ENCODE data around the gene C6orf89.

The C6orf89 gene

GRCh38 chr6:36853325-36853724 lies 32.4 kb upstream of the C6orf89 start:
- DNase-seq = peak; percentile 82

DNA sequence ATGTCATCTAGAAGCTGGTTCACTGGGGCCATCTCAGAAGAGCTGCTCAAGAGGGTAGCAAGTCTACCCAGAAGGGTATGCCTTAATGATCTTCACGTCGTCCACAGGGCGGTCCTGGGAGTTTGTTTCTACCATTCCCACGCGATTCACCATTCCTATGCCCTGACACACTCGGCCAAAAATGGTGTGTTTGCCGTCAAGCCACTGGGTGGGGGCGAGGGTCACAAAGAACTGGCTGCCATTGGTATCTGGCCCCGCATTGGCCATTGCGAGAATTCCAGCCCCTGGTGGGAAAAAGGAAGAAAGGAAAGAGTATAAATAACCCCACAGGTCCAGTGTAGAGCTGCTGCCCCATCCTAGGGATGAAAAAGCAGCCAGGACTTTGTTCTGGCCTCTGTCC lies 30.0 kb upstream of the C6orf89 start:
- no peak for DNase-seq

- DNase-seq = no peak
These were observed 29.5 kb upstream of the C6orf89 start for GRCh38 chr6:36856277-36856676.

DNA sequence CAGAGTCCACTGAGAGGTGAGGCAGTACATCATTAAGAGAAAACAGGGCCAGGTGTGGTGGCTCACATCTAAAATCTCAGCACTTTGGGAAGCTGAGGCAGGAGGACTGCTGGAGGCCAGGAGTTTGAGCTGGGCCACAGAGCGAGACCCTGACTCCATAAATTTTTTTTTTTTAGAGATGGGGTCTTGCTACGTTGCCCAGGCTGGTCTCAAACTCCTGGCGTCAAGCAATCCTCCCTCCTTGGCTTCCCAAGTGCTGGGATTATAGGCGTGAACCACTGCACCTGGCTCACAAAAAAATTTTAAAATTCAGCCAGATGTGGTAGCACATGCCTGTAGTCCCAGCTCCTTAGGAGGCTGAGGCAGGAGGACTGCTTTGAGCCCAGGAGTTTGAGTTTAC lies 28.4 kb upstream of the C6orf89 start:
- no peak for DNase-seq

DNA sequence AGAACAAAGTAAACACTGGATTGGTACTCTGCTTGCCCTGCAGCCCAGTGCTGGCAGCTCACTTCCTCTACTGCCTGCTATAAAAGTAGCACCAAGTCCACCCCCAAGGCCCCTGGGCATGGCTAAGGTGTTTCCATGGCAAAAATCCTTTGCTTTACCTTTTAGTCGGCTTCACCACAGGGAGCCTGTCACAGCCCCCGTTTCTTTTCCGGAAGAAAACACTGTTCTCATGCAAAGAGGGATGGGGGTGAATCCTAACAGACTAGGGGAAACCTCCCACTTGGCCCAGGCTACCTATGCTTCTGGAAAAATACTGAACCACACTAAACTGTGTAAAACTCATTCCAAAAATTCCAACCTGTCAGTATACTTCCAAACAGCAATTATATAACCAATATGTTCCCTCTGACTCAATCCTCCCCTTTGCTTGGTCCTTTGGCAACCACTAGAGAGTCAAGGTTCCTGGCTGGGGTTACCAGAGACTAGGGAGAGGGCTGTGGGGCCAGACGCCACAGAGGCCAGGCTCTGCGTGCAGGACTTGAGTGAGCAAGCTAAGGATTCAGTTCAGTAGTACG lies 27.3 kb upstream of the C6orf89 start:
- DNase-seq = peak; percentile 89

- no peak for DNase-seq
These were observed 25.6 kb upstream of the C6orf89 start for GRCh38 chr6:36860126-36860525.

- DNase-seq = no peak
These were observed 23.4 kb upstream of the C6orf89 start for GRCh38 chr6:36862164-36862847.

DNA sequence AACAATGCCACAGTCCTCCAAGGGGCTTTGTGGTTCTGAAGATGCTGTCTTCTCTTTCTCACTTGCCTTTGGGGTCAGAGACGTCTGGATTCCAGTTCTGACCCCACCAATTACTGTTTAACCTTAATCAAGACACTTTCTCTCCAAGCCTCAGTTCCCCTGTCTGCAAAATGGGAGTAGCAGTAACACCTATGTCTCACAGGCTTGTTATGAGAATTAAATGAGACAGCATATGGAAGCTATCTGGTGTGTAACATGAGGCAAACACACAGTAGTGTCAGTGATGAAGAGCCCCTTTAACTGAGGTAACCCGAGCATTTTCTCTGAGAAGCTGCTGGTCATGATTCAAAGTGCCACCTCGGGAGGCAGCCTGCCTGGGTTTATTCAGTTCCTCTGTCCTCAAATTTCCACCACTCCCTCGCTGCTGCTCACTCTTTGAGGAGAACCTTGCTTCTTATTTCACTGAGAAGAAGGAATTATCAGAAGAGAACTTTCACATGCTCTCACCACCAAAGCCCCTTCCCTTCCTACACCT lies 22.8 kb upstream of the C6orf89 start:
- DNase-seq = no peak

DNA sequence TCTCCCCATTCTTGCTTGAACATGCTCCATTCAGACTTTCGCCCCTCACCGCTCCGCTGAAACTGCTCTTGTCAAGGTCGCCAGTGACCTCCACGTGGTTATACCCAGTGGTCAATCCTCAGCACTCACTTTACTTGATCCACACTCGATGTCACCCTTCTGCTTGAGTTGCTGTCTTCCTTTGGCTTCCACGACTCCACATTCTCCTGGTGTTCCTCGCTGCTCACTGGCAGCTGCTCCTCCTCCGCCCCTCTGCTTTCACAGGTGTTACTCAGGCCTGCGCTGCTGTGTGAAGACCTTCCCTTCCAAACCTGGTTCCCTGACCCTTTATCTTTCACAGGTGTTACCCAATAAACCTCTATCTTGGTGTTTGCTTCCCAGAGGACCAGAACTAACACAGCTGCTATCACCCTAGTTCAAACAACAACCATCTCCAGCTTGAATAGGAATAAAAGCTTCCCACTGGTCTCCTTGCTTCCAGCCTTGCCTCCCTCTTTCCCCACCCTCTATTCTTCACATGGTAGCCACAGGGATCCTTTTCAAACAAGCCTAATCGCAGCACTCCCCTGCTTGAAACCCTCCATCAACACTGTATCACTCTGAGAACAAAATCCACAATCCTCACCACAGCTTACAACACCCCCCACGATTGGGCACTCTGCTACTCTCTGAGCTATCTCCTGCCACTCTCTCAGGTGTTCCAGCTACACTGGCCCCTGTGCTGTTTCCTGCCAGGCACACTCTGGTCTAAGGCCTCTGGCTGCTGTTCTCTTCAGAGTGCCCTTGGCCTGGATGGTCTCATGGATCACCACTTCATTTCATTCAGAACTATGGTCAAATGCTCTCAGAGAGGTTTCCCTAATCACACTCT lies 21.8 kb upstream of the C6orf89 start:
- DNase-seq = no peak

DNA sequence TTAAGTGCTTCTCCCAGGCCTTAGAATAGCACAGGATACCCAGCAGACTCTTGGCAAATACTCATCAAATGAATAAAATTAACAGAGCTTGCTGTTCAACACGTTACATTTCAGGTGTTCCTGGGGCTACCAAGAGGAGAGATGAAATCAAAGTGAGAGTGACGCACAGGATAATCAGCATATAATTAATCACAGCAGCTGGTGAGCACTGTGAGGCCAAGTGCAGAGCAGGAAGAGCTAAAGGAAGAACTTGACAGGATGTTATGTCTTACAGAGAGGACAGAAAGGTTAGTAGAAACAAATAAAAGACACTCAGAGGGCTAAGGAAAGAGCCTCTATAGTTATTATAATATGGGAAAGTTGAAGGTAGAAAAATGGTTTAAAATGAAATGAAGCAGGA lies 19.9 kb upstream of the C6orf89 start:
- DNase-seq = no peak

DNA sequence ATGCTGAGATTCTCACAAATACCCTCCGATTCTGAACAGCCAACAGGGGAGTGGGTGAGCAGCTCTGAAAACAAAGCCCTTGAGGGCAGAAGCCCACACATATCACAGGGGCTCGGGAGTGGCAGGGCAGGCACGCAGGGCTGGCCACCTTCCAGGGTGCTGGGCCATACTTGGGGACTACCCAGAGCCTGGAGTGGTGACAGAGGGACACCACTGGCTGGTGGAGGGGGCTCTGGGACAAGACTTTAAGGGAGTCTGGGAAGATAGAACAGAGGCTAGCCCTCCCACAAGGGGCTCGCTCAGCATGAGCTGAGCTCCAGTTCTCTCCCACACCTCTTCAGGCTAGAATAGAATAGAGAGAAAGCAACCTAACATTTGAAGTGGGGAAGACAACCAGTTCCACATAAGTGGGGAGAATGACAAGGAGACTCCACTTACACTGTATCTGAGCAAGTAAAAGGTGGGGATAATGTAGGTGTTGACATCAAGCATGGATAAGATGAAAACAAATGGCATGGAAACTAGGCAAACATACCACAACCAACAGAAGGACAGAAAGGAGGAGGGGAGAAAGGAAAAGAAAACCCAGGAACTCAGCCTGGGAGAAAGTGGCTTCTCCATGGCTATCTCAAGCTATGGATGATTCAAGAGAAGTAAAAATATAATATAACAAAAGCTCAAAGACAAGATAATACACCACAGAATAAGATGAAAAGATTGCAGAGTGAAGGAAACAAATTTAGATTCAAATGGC lies 18.1 kb upstream of the C6orf89 start:
- no peak for DNase-seq

DNA sequence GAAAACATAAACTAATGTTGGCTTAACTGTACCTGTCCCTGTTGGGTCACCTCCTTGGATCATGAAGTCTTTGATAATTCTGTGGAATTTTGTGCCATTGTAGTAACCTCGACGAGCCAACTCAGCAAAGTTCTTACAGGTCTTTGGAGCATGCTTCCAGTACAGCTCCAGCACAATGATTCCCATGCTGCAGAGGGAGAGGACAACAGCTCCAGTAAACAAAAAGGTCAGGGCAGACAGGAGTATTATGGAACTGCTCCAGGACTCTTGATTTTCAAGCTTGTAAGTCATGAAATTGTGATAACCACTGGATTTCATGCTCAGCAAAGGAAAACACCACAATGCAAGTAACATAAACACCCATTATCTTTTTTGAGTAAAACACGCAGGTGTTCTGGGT lies 14.1 kb upstream of the C6orf89 start:
- DNase-seq = no peak

- no peak for DNase-seq
These were observed 12.6 kb upstream of the C6orf89 start for GRCh38 chr6:36873115-36873514.

- peak; percentile 11 for DNase-seq
These were observed 11.9 kb upstream of the C6orf89 start for GRCh38 chr6:36873612-36874442.

GRCh38 chr6:36874443-36875249 lies 11.1 kb upstream of the C6orf89 start, which contains the start of gene PPIL1:
Gene PPIL1 (minus strand): TSS chr6:36874803. CDS start chr6:36874772, 31 bp downstream.
- DNase-seq = peak; percentile 91

DNA sequence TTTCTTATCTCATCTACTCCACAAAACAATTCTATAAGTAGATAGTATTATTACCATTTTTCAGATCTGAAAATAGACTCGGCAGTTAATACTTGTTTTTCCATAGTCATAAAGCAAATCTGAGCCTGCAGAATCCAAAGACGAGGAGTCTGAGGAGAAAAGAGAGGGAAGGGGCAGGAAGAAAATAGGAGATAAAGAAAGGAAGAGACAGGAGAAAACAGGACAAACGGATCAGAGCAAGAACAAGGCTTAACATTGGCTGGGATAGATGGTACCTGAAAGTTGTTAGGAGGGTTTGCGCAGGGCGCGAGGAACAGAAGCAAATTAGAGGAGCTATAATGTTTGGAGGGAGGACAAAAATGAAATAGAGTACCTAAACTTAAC lies 10.5 kb upstream of the C6orf89 start:
- no peak for DNase-seq

- DNase-seq = no peak
These were observed 1.1 kb upstream of the C6orf89 start for GRCh38 chr6:36884610-36885009.

GRCh38 chr6:36886950-36887618 lies 1.3 kb downstream of the C6orf89 start:
- no peak for DNase-seq

GRCh38 chr6:36888115-36888643 lies 2.4 kb downstream of the C6orf89 start:
- no peak for DNase-seq

Measured in fibroblast of upper back skin (primary cell).